GM12878 (cell line): ENCODE data around the gene TMEM37. TPM values are rescaled to one million over a fixed set of nuclear protein-coding genes. Genes with fewer than 3 reads are reported as not detected.

Source experiments
- ATAC-seq: fragments of 200-7000 bp; cut with Tn5 transposase; 3 replicates; pipeline ENCODE4 v1.9.1; 2020; ENCODE audit warnings: mild to moderate bottlenecking, moderate library complexity
- BruUV-seq: library from RNA; stranded (reverse); fragments of 400-500 nt; replicated peaks from 2 replicates; lab custom pipeline; 2021; lab: Mats Ljungman, UMichigan
- CTCF ChIA-PET: fragments of 300-600 bp; sonication (Branson Sonifier 250); formaldehyde crosslinking; extraction: SDS; loops from one replicate; lab custom pipeline; 2021; ENCODE audit warnings: inconsistent platforms; lab: Yijun Ruan, JAX
- POLR2A ChIA-PET: fragments of 350-600 bp; formaldehyde crosslinking; extraction: SDS; loops from one replicate; lab custom pipeline; 2021; ENCODE audit warnings: inconsistent platforms; lab: Charles Lee
- RAD21 ChIA-PET: fragments of 300-600 bp; sonication (Branson Sonifier 250); formaldehyde crosslinking; loops from one replicate; lab custom pipeline; 2023; ENCODE audit warnings: antibody characterized with exemption; ENCODE audit not compliant: unreplicated experiment; lab: Charles Lee
- SMC1A ChIA-PET: fragments of 300-600 bp; sonication (Branson Sonifier 250); formaldehyde crosslinking; loops from one replicate; lab custom pipeline; 2023; ENCODE audit not compliant: unreplicated experiment, uncharacterized antibody; lab: Charles Lee
- DNase-seq: peaks from one replicate; pipeline ENCODE4 v3.0.0-alpha.2; 2011; ENCODE audit warnings: low read depth, low spot score
- FAIRE-seq: peaks from 3 replicates; lab custom pipeline; 2011; peaks lifted over from hg19 to GRCh38; lab: Jason Lieb, UNC
- H2AFZ ChIP-seq: 2 replicates; pipeline ENCODE4 v1.6.0; 2011; ENCODE audit warnings: low read depth, low read length, control low read depth; ENCODE audit not compliant: control insufficient read depth
- H3K27ac ChIP-seq: 2 replicates; pipeline ENCODE4 v1.5.1; 2011; ENCODE audit warnings: control low read depth; ENCODE audit not compliant: control insufficient read depth, insufficient read depth
- H3K27me3 ChIP-seq, 2 experiments: replicated peaks in 1 of 2; 2 replicates each; pipeline versions ENCODE4 v1.6.0 to v1.6.1; 2011; ENCODE audit warnings: low read length in 1 of 2; ENCODE audit not compliant: control insufficient read depth in 2 of 2, insufficient read depth in 2 of 2
- H3K36me3 ChIP-seq, 2 experiments: 2 replicates each; pipeline ENCODE4 v1.5.1; 2011; ENCODE audit warnings: low read length in 1 of 2; ENCODE audit not compliant: control insufficient read depth in 2 of 2, insufficient read depth in 2 of 2
- H3K4me1 ChIP-seq: 2 replicates; pipeline ENCODE4 v1.6.1; 2011; ENCODE audit warnings: mild to moderate bottlenecking, low read length, moderate library complexity, mixed read lengths; ENCODE audit not compliant: control insufficient read depth, insufficient read depth
- H3K4me2 ChIP-seq: 2 replicates; pipeline ENCODE4 v1.6.0; 2011; ENCODE audit warnings: control low read depth; ENCODE audit not compliant: control insufficient read depth, insufficient read depth
- H3K4me3 ChIP-seq: fragments of 200-600 bp; sonication (generic); 2 replicates; pipeline ENCODE4 v1.5.1; 2016
- H3K79me2 ChIP-seq: 2 replicates; pipeline ENCODE4 v1.6.0; 2011; ENCODE audit warnings: low read length; ENCODE audit not compliant: control insufficient read depth, insufficient read depth
- H3K9ac ChIP-seq: 2 replicates; pipeline ENCODE4 v1.8.0; 2011; ENCODE audit warnings: low read length, control low read depth, mixed read lengths; ENCODE audit not compliant: control insufficient read depth, insufficient read depth
- H3K9me3 ChIP-seq: replicated peaks from 3 replicates; pipeline ENCODE4 v1.5.1; 2011; ENCODE audit warnings: mild to moderate bottlenecking, low read length; ENCODE audit not compliant: control insufficient read depth, insufficient read depth
- H4K20me1 ChIP-seq: 2 replicates; pipeline ENCODE4 v1.6.0; 2011; ENCODE audit not compliant: control insufficient read depth, insufficient read depth
- BACH1 ChIP-seq: fragments of 450-650 bp; IDR thresholded peaks from 2 replicates; pipeline ENCODE4 v1.6.1; 2017; ENCODE audit warnings: mild to moderate bottlenecking, borderline replicate concordance
- BMI1 ChIP-seq: fragments of 450-650 bp; IDR thresholded peaks from 2 replicates; pipeline ENCODE4 v1.6.1; 2016; ENCODE audit warnings: mild to moderate bottlenecking, moderate library complexity, borderline replicate concordance
- CBFB ChIP-seq: IDR thresholded peaks from 2 replicates; pipeline ENCODE4 v1.6.1; 2016; ENCODE audit warnings: antibody characterized with exemption, low read depth
- CHD1 ChIP-seq: IDR thresholded peaks from 2 replicates; pipeline ENCODE4 v1.6.1; 2012; ENCODE audit warnings: low read depth, low read length, improper control_type of control experiment
- CTCF ChIP-seq, 3 experiments: IDR thresholded peaks in 2 of 3; conservative IDR thresholded peaks in 1 of 3; 2 replicates each; pipeline ENCODE4 v1.5.1; 2011; ENCODE audit warnings: low read depth in 3 of 3, low read length in 3 of 3, mild to moderate bottlenecking in 3 of 3, control low read depth in 2 of 3, moderate library complexity in 2 of 3, inconsistent platforms in 1 of 3, mixed read lengths in 1 of 3; ENCODE audit not compliant: control insufficient read depth in 2 of 3, insufficient read depth in 1 of 3; ENCODE audit errors: extremely low read depth in 1 of 3
- HDAC2 ChIP-seq: fragments of 200-600 bp; sonication (generic); IDR thresholded peaks from 2 replicates; pipeline ENCODE4 v1.6.1; 2017
- JUNB ChIP-seq: IDR thresholded peaks from 2 replicates; pipeline ENCODE4 v1.6.1; 2016; ENCODE audit warnings: antibody characterized with exemption, mild to moderate bottlenecking
- MXI1 ChIP-seq: fragments of 150-350 bp; IDR thresholded peaks from 2 replicates; pipeline ENCODE4 v1.6.1; 2011; ENCODE audit warnings: low read depth, mild to moderate bottlenecking, inconsistent platforms, low read length, improper control_type of control experiment
- NFXL1 ChIP-seq: fragments of 450-650 bp; IDR thresholded peaks from 2 replicates; pipeline ENCODE4 v1.6.1; 2017; ENCODE audit warnings: antibody characterized with exemption, mild to moderate bottlenecking, borderline replicate concordance
- RB1 ChIP-seq: fragments of 450-650 bp; formaldehyde crosslinking; IDR thresholded peaks from 2 replicates; pipeline ENCODE4 v1.6.1; 2017; ENCODE audit warnings: mild to moderate bottlenecking, borderline replicate concordance
- RBBP5 ChIP-seq: fragments of 200-600 bp; sonication (generic); conservative IDR thresholded peaks from 2 replicates; pipeline ENCODE4 v1.6.1; 2016
- SPI1 ChIP-seq: IDR thresholded peaks from 2 replicates; pipeline ENCODE4 v1.6.1; 2011; ENCODE audit warnings: low read depth, mild to moderate bottlenecking, low read length, moderate library complexity, borderline replicate concordance; ENCODE audit not compliant: insufficient read depth
- SUZ12 ChIP-seq: fragments of 200-600 bp; sonication (generic); IDR thresholded peaks from one replicate; pipeline ENCODE4 v1.6.1; 2018; ENCODE audit warnings: antibody characterized with exemption, mild to moderate bottlenecking; ENCODE audit not compliant: unreplicated experiment
- WGBS: methylation state at CpG from one replicate; pipeline ENCODE4 v1.1.6; 2016; ENCODE audit warnings: low lambda C conversion rate; ENCODE audit not compliant: insufficient replicate concordance, insufficient coverage; ENCODE audit errors: missing lambda C conversion rate; 5-methylcytosine and 5-hydroxymethylcytosine counted together
- in situ Hi-C: fragments of 300-500 bp; cut with MboI; formaldehyde crosslinking; loops from 9 replicates; pipeline ENCODE4 v1.14.3; 2018; ENCODE audit warnings: mixed read lengths
- intact Hi-C: fragments of 100-400 bp; cut with micrococcal nuclease; formaldehyde crosslinking; loops from one replicate; pipeline ENCODE4 v1.14.2; 2022; ENCODE audit not compliant: unreplicated experiment
- polyA plus RNA-seq, 11 experiments: library from polyadenylated mRNA; depleted of rRNA in 4 of 11; unstranded in 6 of 11; stranded (reverse) in 5 of 11; fragments of >200 nt; fragmentation: Nextera tagmentation in 4 of 11; fragmentation: Illumina TruSeq in 1 of 11; extraction: Ambion mirVana in 4 of 11; extraction: Trizol in 1 of 11; gene quantifications; 1 replicate in 1 of 11; 2 replicates in 10 of 11; pipeline versions ENCODE4 v1.2.1 to v1.2.3, GENCODE V29; 2011 to 2016; ENCODE audit warnings: inconsistent platforms in 2 of 11, missing spikeins in 2 of 11, low read depth in 1 of 11
- total RNA-seq, 4 experiments: library from RNA; depleted of rRNA in 3 of 4; stranded (reverse); fragments of >200 nt in 3 of 4; fragmentation: Illumina TruSeq in 1 of 4; extraction: Trizol in 1 of 4; gene quantifications; 2 replicates each; pipeline versions ENCODE4 v1.2.1 to v1.2.3, GENCODE V29; 2013 to 2021
- TF ChIP-seq, protein P1 (sequence below): fragments of 150-350 bp; IDR thresholded peaks from 2 replicates; pipeline ENCODE4 v1.6.1; 2014; ENCODE audit warnings: mild to moderate bottlenecking, low read depth, low read length

Gene TMEM37
- total and polyA plus RNA-seq, 10 of the 15 experiments (the other 5 are each of a cell fraction or from before 2014, with no cell fraction given), result 0.07 to 0.67 (median 0.24) TPM; not detected in 3

DNA sequence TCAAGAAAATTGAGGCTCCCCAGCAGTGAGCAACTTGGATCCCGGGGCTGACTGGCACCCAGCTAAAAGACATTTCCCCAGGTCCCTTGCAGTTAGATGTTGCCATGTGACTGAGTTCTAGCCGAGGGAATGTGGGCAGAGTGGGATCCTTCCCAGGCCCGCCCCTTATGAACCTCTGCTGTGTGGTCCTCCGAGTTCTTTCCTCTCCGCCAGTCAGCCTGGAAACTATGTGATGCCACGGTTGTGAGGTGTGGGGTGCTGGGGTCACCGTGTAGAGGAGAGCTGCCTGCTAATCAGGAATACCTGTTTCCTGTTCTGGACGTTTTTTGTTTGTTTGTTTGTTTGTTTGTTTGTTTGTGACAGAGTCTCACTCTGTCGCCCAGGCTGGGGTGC, 45.5 kb downstream of the TMEM37 start:
- ChIA-PET RAD21 (interaction anchor here (0.8 to 5.2 kb wide), 9 partner anchors 11 to 296 kb away, joined by 3 to 75 read pairs (median 6); no protein-coding TSS in a partner anchor), POLR2A (no interaction called here), CTCF (interaction anchor here (0.6 to 9.2 kb wide), 32 partner anchors 9 to 595 kb away, joined by 3 to 187 read pairs (median 4); no protein-coding TSS in a partner anchor), SMC1A (interaction anchor here (0.9 to 7.8 kb wide), 11 partner anchors 11 to 213 kb away, joined by 3 to 62 read pairs (median 6); no protein-coding TSS in a partner anchor)
- Histone ChIP-seq H3K4me1 (no peaks in the 10 kb centered on the region), H4K20me1 (no peaks in the 10 kb centered on the region), H3K9me3 (no peaks in the 10 kb centered on the region), H3K79me2 (no peaks in the 10 kb centered on the region), H3K36me3 (no peaks in the 10 kb centered on the region), H3K9ac (no peak overlapping the region), H2AFZ (no peak overlapping the region), H3K27me3 (no peaks in the 10 kb centered on the region), H3K27ac (no peak overlapping the region), H3K4me2 (no peak overlapping the region), H3K4me3 (no peak overlapping the region)
- TF ChIP-seq JUNB (no peak), RBBP5 (no peak), BMI1 (no peak), RB1 (no peak), SUZ12 (no peak), CHD1 (no peak), BACH1 (no peak), MXI1 (no peak), CTCF (IDR thresholded peaks at IDR 0.05 in 2 of 3, conservative IDR thresholded peaks at IDR 0.05 in 1 of 3; ENCODE audit: control insufficient read depth in 2 of 3, extremely low read depth in 1 of 3, insufficient read depth in 1 of 3, low read depth in 3 of 3, low read length in 3 of 3) (no peak), SPI1 (no peak), HDAC2 (no peak), CBFB (no peak), NFXL1 (no peak)
- TF ChIP-seq, protein P1, sequence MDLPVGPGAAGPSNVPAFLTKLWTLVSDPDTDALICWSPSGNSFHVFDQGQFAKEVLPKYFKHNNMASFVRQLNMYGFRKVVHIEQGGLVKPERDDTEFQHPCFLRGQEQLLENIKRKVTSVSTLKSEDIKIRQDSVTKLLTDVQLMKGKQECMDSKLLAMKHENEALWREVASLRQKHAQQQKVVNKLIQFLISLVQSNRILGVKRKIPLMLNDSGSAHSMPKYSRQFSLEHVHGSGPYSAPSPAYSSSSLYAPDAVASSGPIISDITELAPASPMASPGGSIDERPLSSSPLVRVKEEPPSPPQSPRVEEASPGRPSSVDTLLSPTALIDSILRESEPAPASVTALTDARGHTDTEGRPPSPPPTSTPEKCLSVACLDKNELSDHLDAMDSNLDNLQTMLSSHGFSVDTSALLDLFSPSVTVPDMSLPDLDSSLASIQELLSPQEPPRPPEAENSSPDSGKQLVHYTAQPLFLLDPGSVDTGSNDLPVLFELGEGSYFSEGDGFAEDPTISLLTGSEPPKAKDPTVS, result no peak
- ATAC-seq (no peak), DNase-seq (no peak), FAIRE-seq (no peak)
- BruUV-seq, result no TSS peak
- intact Hi-C loops (loop anchor here (5.0 kb wide), 2 partner anchors 165 to 595 kb away; no protein-coding TSS in a partner anchor), in situ Hi-C loops (no loop called here)
- 26% methylated on average over 9 of the region's 9 CpGs for WGBS
